Esophagus squamous epithelium (tissue), 4 donors: ENCODE results near the gene ARHGDIA.

Source experiments
- CTCF ChIP-seq, 6 experiments: fragments of 450-650 bp in 4 of 6; fragments of 200-600 bp in 2 of 6; sonication (generic) in 2 of 6; IDR thresholded peaks; one replicate each; pipeline ENCODE4 v1.5.1; 2016 to 2019; ENCODE audit warnings: antibody characterized with exemption in 6 of 6, mild to moderate bottlenecking in 4 of 6, moderate library complexity in 4 of 6
- POLR2A ChIP-seq, 4 donors: fragments of 450-650 bp; IDR thresholded peaks; one replicate each; pipeline ENCODE4 v1.6.1; 2017; ENCODE audit warnings: antibody characterized with exemption in 4 of 4, mild to moderate bottlenecking in 4 of 4, moderate library complexity in 3 of 4

GRCh38 chr17:81913394-81914102 is 42.4 kb upstream of the ARHGDIA start:
- TF ChIP-seq CTCF (IDR thresholded peaks at IDR 0.05) (no peak), POLR2A (IDR thresholded peaks at IDR 0.05) (no peak)
